CD8-positive, alpha-beta memory T cell (primary cell): ENCODE results near the gene IL4. TPM values are rescaled to one million over a fixed set of nuclear protein-coding genes. Genes with fewer than 3 reads are reported as not detected.
A peak's percentile ranks its signal among the peaks of the same experiment; 100 is the strongest.

Source experiments
- CTCF ChIA-PET: fragments of 350-600 bp; sonication (Branson Sonifier 250); formaldehyde crosslinking; loops from one replicate; lab custom pipeline; 2021; ENCODE audit warnings: antibody characterized with exemption; lab: Charles Lee
- POLR2A ChIA-PET: fragments of 350-600 bp; sonication (Branson Sonifier 250); formaldehyde crosslinking; loops from one replicate; lab custom pipeline; 2021; ENCODE audit warnings: antibody characterized with exemption; lab: Charles Lee
- DNase-seq, 5 donors: peaks; one replicate each; pipeline versions ENCODE4 v3.0.0 to v3.0.0-alpha.2; 2020 to 2022; ENCODE audit warnings: mixed read lengths in 1 of 5
- H3K27ac ChIP-seq: one replicate; pipeline ENCODE4 v1.7.0; 2013; ENCODE audit warnings: low read depth, mild to moderate bottlenecking, low read length, moderate library complexity
- H3K27me3 ChIP-seq: 2 replicates; pipeline ENCODE4 v1.7.0; 2013; ENCODE audit warnings: low read length, mild to moderate bottlenecking; ENCODE audit not compliant: insufficient read depth, poor library complexity, severe bottlenecking
- H3K36me3 ChIP-seq: 2 replicates; pipeline ENCODE4 v1.7.0; 2013; ENCODE audit warnings: mild to moderate bottlenecking, low read length, moderate library complexity; ENCODE audit not compliant: insufficient read depth
- H3K4me1 ChIP-seq: 2 replicates; pipeline ENCODE4 v1.7.0; 2013; ENCODE audit warnings: mild to moderate bottlenecking, low read length, moderate library complexity; ENCODE audit not compliant: insufficient read depth
- H3K4me3 ChIP-seq: 2 replicates; pipeline ENCODE4 v1.7.0; 2013; ENCODE audit warnings: mild to moderate bottlenecking, low read length
- H3K9me3 ChIP-seq: 2 replicates; pipeline ENCODE4 v1.7.0; 2013; ENCODE audit warnings: mild to moderate bottlenecking, low read length
- H3K27ac Mint-ChIP-seq, 8 donors: one replicate each; pipeline ENCODE4 v1.8.0; 2020 to 2021; ENCODE audit warnings: mixed read lengths in 8 of 8, mild to moderate bottlenecking in 6 of 8, inconsistent platforms in 3 of 8, moderate library complexity in 3 of 8
- H3K27me3 Mint-ChIP-seq, 2 donors: one replicate each; pipeline ENCODE4 v1.8.0; 2020 to 2021; ENCODE audit warnings: mixed read lengths in 2 of 2, mild to moderate bottlenecking in 1 of 2, moderate library complexity in 1 of 2
- H3K36me3 Mint-ChIP-seq, 3 donors: one replicate each; pipeline ENCODE4 v1.8.0; 2020 to 2021; ENCODE audit warnings: mixed read lengths in 3 of 3, inconsistent platforms in 1 of 3, mild to moderate bottlenecking in 1 of 3
- H3K4me1 Mint-ChIP-seq, 3 donors: one replicate each; pipeline ENCODE4 v1.8.0; 2020 to 2021; ENCODE audit warnings: mixed read lengths in 3 of 3, inconsistent platforms in 1 of 3, mild to moderate bottlenecking in 1 of 3
- H3K4me3 Mint-ChIP-seq, 7 donors: one replicate each; pipeline ENCODE4 v1.8.0; 2020 to 2021; ENCODE audit warnings: mixed read lengths in 7 of 7, mild to moderate bottlenecking in 6 of 7, moderate library complexity in 4 of 7, inconsistent platforms in 2 of 7
- H3K9me3 Mint-ChIP-seq, 5 donors: one replicate each; pipeline ENCODE4 v1.8.0; 2020 to 2022; ENCODE audit warnings: mixed read lengths in 5 of 5, mild to moderate bottlenecking in 3 of 5, moderate library complexity in 2 of 5, inconsistent platforms in 1 of 5
- polyA plus RNA-seq: library from polyadenylated mRNA; unstranded; fragments of 300-500 nt; fragmentation: Illumina TruSeq; gene quantifications from one replicate; pipeline ENCODE4 v1.2.3, GENCODE V29; 2021
- total RNA-seq, 2 experiments: library from RNA; stranded (reverse); gene quantifications; one replicate each; pipeline ENCODE4 v1.2.3, GENCODE V29; 2021

IL4 gene
- total and polyA plus RNA-seq, 3 experiments from 2014 or later, result 6.4 to 6.8 TPM; not detected in 1

GRCh38 chr5:132679717-132680380 lies 6.1 kb downstream of the IL4 start:
- DNase-seq, result no peak
- POLR2A ChIA-PET, result no interaction called here
- no peaks in the 10 kb centered on the region for H3K9me3 Mint-ChIP-seq

GRCh38 chr5:132680780-132681475 lies 7.1 kb downstream of the IL4 start:
- H3K4me3 Mint-ChIP-seq, result no peak overlapping the region
- H3K27me3 Mint-ChIP-seq, result no peaks in the 10 kb centered on the region
- no peak overlapping the region for H3K4me3 ChIP-seq
- H3K36me3 ChIP-seq, result no peaks in the 10 kb centered on the region
- no peaks in the 10 kb centered on the region for H3K9me3 ChIP-seq
- peaks cover 15 to 24% (median 17%) of the 10 kb centered on the region in 3 donors for H3K4me1 Mint-ChIP-seq
- H3K27me3 ChIP-seq, result no peaks in the 10 kb centered on the region
- no peak overlapping the region for H3K27ac ChIP-seq
- peaks cover 5% of the 10 kb centered on the region for H3K4me1 ChIP-seq
- peak overlapping the region in 1 of 8 donors; percentile 43 for H3K27ac Mint-ChIP-seq
- CTCF ChIA-PET, result no interaction called here
- no peaks in the 10 kb centered on the region for H3K9me3 Mint-ChIP-seq
- H3K36me3 Mint-ChIP-seq, result peaks cover 0 to 6% (median 2%) of the 10 kb centered on the region in 3 donors
- no peak for DNase-seq
- POLR2A ChIA-PET, result no interaction called here

More at GRCh38 chr5:132679717-132680380, 6.1 kb downstream of the IL4 start:
- Mint-ChIP-seq H3K27me3 (no peaks in the 10 kb centered on the region), H3K36me3 (peaks cover 0 to 2% (median 1%) of the 10 kb centered on the region in 3 donors), H3K27ac (no peak overlapping the region), H3K4me1 (peaks cover 12 to 29% (median 23%) of the 10 kb centered on the region in 3 donors), H3K4me3 (no peak overlapping the region)
- Histone ChIP-seq H3K36me3 (no peaks in the 10 kb centered on the region), H3K9me3 (no peaks in the 10 kb centered on the region), H3K27ac (no peak overlapping the region), H3K27me3 (no peaks in the 10 kb centered on the region), H3K4me3 (no peak overlapping the region), H3K4me1 (peaks cover 9% of the 10 kb centered on the region)
- CTCF ChIA-PET, result no interaction called here

- ChIA-PET CTCF (no interaction called here), POLR2A (no interaction called here)
- no peaks in the 10 kb centered on the region for H3K9me3 Mint-ChIP-seq
- no peak overlapping the region for H3K27ac ChIP-seq
- H3K9me3 ChIP-seq, result no peaks in the 10 kb centered on the region
- peaks cover 10 to 19% (median 12%) of the 10 kb centered on the region in 3 donors for H3K4me1 Mint-ChIP-seq
- no peak overlapping the region for H3K4me3 Mint-ChIP-seq
- no peak overlapping the region for H3K27ac Mint-ChIP-seq
- no peaks in the 10 kb centered on the region for H3K27me3 Mint-ChIP-seq
- peaks cover 5% of the 10 kb centered on the region for H3K4me1 ChIP-seq
- H3K36me3 Mint-ChIP-seq, result peaks cover 0 to 6% (median 2%) of the 10 kb centered on the region in 3 donors
- H3K27me3 ChIP-seq, result no peaks in the 10 kb centered on the region
- no peaks in the 10 kb centered on the region for H3K36me3 ChIP-seq
- no peak for DNase-seq
- no peak overlapping the region for H3K4me3 ChIP-seq
These were observed 7.7 kb downstream of the IL4 start for GRCh38 chr5:132681476-132681831.

GRCh38 chr5:132681983-132682382 lies 8.2 kb downstream of the IL4 start:
- DNase-seq, result no peak
- CTCF ChIA-PET, result no interaction called here
- Mint-ChIP-seq H3K9me3 (no peaks in the 10 kb centered on the region), H3K27ac (peak overlapping the region in 1 of 8 donors; percentile 60), H3K4me3 (no peak overlapping the region), H3K36me3 (peaks cover 0 to 6% (median 2%) of the 10 kb centered on the region in 3 donors), H3K27me3 (no peaks in the 10 kb centered on the region), H3K4me1 (peaks cover 5 to 14% (median 9%) of the 10 kb centered on the region in 3 donors)
- no peak overlapping the region for H3K27ac ChIP-seq
- H3K36me3 ChIP-seq, result no peaks in the 10 kb centered on the region
- H3K9me3 ChIP-seq, result no peaks in the 10 kb centered on the region
- POLR2A ChIA-PET, result no interaction called here
- no peaks in the 10 kb centered on the region for H3K27me3 ChIP-seq
- no peak overlapping the region for H3K4me3 ChIP-seq
- peaks cover 2% of the 10 kb centered on the region for H3K4me1 ChIP-seq

GRCh38 chr5:132684491-132684890 lies 10.7 kb downstream of the IL4 start:
- Mint-ChIP-seq H3K27ac (peak overlapping the region in 1 of 8 donors; percentile 32), H3K36me3 (peaks cover 4 to 6% (median 4%) of the 10 kb centered on the region in 3 donors), H3K4me1 (peaks cover 22 to 31% (median 26%) of the 10 kb centered on the region in 3 donors), H3K9me3 (no peaks in the 10 kb centered on the region), H3K27me3 (no peaks in the 10 kb centered on the region), H3K4me3 (no peak overlapping the region)
- no peak for DNase-seq
- Histone ChIP-seq H3K4me1 (peaks cover 18% of the 10 kb centered on the region), H3K27me3 (no peaks in the 10 kb centered on the region), H3K27ac (no peak overlapping the region), H3K4me3 (no peak overlapping the region), H3K36me3 (no peaks in the 10 kb centered on the region), H3K9me3 (no peaks in the 10 kb centered on the region)
- ChIA-PET CTCF (no interaction called here), POLR2A (no interaction called here)

- Mint-ChIP-seq H3K9me3 (no peaks in the 10 kb centered on the region), H3K27ac (peak overlapping the region in 1 of 8 donors; percentile 0), H3K27me3 (no peaks in the 10 kb centered on the region), H3K4me3 (no peak overlapping the region), H3K4me1 (peaks cover 23 to 33% (median 26%) of the 10 kb centered on the region in 3 donors), H3K36me3 (peaks cover 4 to 6% (median 5%) of the 10 kb centered on the region in 3 donors)
- POLR2A ChIA-PET, result no interaction called here
- H3K4me3 ChIP-seq, result no peak overlapping the region
- peaks cover 18% of the 10 kb centered on the region for H3K4me1 ChIP-seq
- no peak for DNase-seq
- CTCF ChIA-PET, result no interaction called here
- no peaks in the 10 kb centered on the region for H3K36me3 ChIP-seq
- no peaks in the 10 kb centered on the region for H3K27me3 ChIP-seq
- no peaks in the 10 kb centered on the region for H3K9me3 ChIP-seq
- no peak overlapping the region for H3K27ac ChIP-seq
These were observed 11.3 kb downstream of the IL4 start for GRCh38 chr5:132684922-132685720.

GRCh38 chr5:132686193-132686592 lies 12.4 kb downstream of the IL4 start:
- Mint-ChIP-seq H3K27ac (peak overlapping the region in 1 of 8 donors; percentile 35), H3K4me1 (peaks cover 23 to 33% (median 26%) of the 10 kb centered on the region in 3 donors), H3K36me3 (peaks cover 4 to 6% (median 5%) of the 10 kb centered on the region in 3 donors), H3K4me3 (no peak overlapping the region), H3K9me3 (no peaks in the 10 kb centered on the region), H3K27me3 (no peaks in the 10 kb centered on the region)
- Histone ChIP-seq H3K9me3 (no peaks in the 10 kb centered on the region), H3K36me3 (no peaks in the 10 kb centered on the region), H3K4me1 (peaks cover 18% of the 10 kb centered on the region), H3K27me3 (no peaks in the 10 kb centered on the region), H3K27ac (no peak overlapping the region), H3K4me3 (no peak overlapping the region)
- ChIA-PET CTCF (interaction anchor here (0.7 to 1.1 kb wide), 2 partner anchors 56 to 109 kb away, joined by 3 to 4 read pairs; no protein-coding TSS in a partner anchor), POLR2A (no interaction called here)
- DNase-seq, result no peak
